Measurements from ENCODE around the gene ATP13A1.
"Not testable (repeated sequence)": the region's sequence is repeated elsewhere in the genome, so short reads cannot be mapped to it uniquely, and the experiment has no call there.

ATP13A1 gene

GRCh38 chr19:19663256-19664120 lies at the start of gene ATP13A1:
Gene ATP13A1 (minus strand): TSS chr19:19663676. CDS start chr19:19663666, 10 bp downstream.
- TF ChIP-seq, protein P1, sequence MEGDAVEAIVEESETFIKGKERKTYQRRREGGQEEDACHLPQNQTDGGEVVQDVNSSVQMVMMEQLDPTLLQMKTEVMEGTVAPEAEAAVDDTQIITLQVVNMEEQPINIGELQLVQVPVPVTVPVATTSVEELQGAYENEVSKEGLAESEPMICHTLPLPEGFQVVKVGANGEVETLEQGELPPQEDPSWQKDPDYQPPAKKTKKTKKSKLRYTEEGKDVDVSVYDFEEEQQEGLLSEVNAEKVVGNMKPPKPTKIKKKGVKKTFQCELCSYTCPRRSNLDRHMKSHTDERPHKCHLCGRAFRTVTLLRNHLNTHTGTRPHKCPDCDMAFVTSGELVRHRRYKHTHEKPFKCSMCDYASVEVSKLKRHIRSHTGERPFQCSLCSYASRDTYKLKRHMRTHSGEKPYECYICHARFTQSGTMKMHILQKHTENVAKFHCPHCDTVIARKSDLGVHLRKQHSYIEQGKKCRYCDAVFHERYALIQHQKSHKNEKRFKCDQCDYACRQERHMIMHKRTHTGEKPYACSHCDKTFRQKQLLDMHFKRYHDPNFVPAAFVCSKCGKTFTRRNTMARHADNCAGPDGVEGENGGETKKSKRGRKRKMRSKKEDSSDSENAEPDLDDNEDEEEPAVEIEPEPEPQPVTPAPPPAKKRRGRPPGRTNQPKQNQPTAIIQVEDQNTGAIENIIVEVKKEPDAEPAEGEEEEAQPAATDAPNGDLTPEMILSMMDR (IDR thresholded peaks at IDR 0.05), result peak; percentile 46
- Histone ChIP-seq H3K4me3 (ENCODE audit: low read depth in 1 of 2, low read length in 1 of 2) (peak within 1 kb of the TSS; percentile 96 to 99), H3K4me1 (ENCODE audit: control insufficient read depth in 1 of 2, insufficient read depth in 1 of 2, low read depth in 1 of 2, low read length in 1 of 2) (peaks cover 31 to 33% of the 10 kb centered on the region in 2 experiments), H3K36me3 (peaks cover 15% of the 10 kb centered on the region), H3K27ac (peak within 1 kb of the TSS; percentile 97), H3K9me3 (no peaks in the 10 kb centered on the region), H3K27me3 (no peaks in the 10 kb centered on the region)

DNA sequence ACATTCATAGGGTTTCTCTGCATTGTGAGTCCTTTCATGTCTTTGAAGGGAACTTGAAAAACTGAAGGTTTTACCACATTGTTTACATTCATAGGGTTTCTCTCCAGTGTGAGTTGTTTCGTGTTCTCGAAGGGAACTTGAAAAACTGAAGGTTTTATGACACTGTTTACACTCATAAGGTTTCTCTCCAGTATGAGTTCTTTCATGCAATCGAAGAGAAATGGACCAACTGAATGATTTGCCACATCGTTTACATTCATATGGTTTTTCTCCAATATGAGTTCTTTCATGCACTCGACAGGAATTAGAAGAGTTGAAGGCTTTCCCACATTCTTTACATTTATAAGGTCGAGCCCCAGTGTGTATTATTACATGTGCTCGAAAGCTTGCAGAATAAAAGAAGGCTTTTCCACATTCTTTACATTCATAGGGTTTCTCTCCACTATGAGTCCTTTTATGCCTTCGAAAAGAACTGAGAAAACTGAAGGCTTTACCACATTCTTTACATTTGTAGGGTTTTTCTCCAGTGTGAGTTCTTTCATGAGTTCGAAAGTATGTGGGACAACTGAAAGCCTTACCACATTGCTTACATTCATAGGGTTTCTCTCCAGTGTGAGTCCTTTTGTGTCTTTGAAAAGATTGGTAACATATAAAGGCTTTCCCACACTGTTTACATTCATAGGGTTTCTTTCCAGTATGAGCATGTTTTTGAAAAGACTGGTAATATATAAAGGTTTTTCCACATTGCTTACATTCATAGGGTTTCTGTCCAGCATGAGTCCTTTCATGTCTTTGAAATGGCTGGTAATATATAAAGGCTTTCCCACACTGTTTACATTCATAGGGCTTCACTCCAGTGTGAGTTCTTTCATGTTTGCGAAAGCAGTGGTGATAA lies 48.7 kb upstream of the ATP13A1 start:
- no peaks in the 10 kb centered on the region for H3K4me1 ChIP-seq (ENCODE audit: control insufficient read depth in 1 of 2, insufficient read depth in 1 of 2, low read depth in 1 of 2, low read length in 1 of 2)
- H3K27me3 ChIP-seq, result no peaks in the 10 kb centered on the region
- no peak overlapping the region for H3K4me3 ChIP-seq (ENCODE audit: low read depth in 1 of 2, low read length in 1 of 2)
- H3K9me3 ChIP-seq, result peaks cover 86% of the 10 kb centered on the region
- H3K36me3 ChIP-seq, result peaks cover 11% of the 10 kb centered on the region
- H3K27ac ChIP-seq, result no peak overlapping the region
- TF ChIP-seq, protein P1 (IDR thresholded peaks at IDR 0.05), result no peak

DNA sequence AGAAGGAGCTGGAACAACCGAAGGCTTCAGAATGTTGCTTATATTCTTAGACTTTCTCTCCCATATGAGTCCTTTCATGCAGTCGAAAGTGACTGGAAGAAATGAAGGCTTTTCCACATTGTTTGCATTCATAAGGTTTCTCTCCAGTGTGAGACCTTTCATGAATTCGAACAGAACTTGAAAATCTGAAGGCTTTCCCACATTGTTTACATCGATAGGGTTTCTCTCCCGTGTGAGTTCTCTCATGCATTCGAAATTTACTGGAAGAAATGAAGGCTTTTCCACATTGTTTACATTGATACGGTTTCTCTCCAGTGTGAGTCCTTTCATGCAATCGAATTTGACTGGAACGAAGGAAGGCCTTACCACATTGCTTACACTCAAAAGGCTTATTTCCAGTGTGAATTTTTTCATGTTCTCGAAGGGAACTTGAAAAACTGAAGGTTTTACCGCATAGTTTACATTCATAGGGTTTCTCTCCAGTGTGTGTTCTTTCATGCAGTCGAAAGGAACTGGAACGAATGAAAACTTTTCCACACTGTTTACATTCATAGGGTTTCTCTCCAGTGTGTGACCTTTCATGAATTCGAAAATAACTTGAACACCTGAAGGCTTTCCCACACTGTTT lies 47.9 kb upstream of the ATP13A1 start:
- TF ChIP-seq, protein P1 (IDR thresholded peaks at IDR 0.05), result no peak
- H3K27me3 ChIP-seq, result no peaks in the 10 kb centered on the region
- no peaks in the 10 kb centered on the region for H3K4me1 ChIP-seq (ENCODE audit: control insufficient read depth in 1 of 2, insufficient read depth in 1 of 2, low read depth in 1 of 2, low read length in 1 of 2)
- no peak overlapping the region for H3K4me3 ChIP-seq (ENCODE audit: low read depth in 1 of 2, low read length in 1 of 2)
- peaks cover 83% of the 10 kb centered on the region for H3K9me3 ChIP-seq
- H3K27ac ChIP-seq, result no peak overlapping the region
- peaks cover 11% of the 10 kb centered on the region for H3K36me3 ChIP-seq

GRCh38 chr19:19710506-19710905 lies 47.0 kb upstream of the ATP13A1 start:
- H3K4me3 ChIP-seq (ENCODE audit: low read depth in 1 of 2, low read length in 1 of 2), result no peak overlapping the region
- no peaks in the 10 kb centered on the region for H3K27me3 ChIP-seq
- H3K4me1 ChIP-seq (ENCODE audit: control insufficient read depth in 1 of 2, insufficient read depth in 1 of 2, low read depth in 1 of 2, low read length in 1 of 2), result no peaks in the 10 kb centered on the region
- TF ChIP-seq, protein P1 (IDR thresholded peaks at IDR 0.05), result no peak
- H3K36me3 ChIP-seq, result peaks cover 11% of the 10 kb centered on the region
- H3K27ac ChIP-seq, result no peak overlapping the region
- peaks cover 74% of the 10 kb centered on the region for H3K9me3 ChIP-seq

- Histone ChIP-seq H3K9me3 (peaks cover 24% of the 10 kb centered on the region), H3K4me1 (ENCODE audit: control insufficient read depth in 1 of 2, insufficient read depth in 1 of 2, low read depth in 1 of 2, low read length in 1 of 2) (no peaks in the 10 kb centered on the region), H3K4me3 (ENCODE audit: low read depth in 1 of 2, low read length in 1 of 2) (no peak overlapping the region), H3K27ac (no peak overlapping the region), H3K27me3 (no peaks in the 10 kb centered on the region), H3K36me3 (no peaks in the 10 kb centered on the region)
- TF ChIP-seq, protein P1 (IDR thresholded peaks at IDR 0.05), result no peak
These were observed 41.4 kb upstream of the ATP13A1 start for GRCh38 chr19:19704836-19705235.

DNA sequence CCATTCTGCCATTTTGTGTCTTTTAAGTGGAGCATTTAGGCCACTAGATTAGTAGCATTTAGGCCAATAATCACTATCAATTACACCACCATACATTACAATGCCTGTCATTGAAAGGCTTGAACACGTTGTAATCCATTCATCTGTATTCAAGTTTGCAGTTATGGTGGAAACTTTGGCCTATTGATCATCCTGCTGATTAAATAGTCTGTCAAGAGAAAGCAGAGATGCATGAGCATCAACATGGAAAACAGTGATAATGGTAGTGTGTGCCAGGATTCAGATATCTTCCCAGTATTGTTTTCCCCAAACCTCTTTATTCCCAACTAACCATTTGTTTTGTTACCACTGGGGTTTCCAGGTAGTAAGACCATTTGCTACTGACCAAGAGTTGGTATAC lies 37.0 kb upstream of the ATP13A1 start:
- H3K27ac ChIP-seq; H3K4me3 ChIP-seq (ENCODE audit: low read depth in 1 of 2, low read length in 1 of 2); H3K27me3 ChIP-seq; H3K36me3 ChIP-seq; H3K4me1 ChIP-seq (ENCODE audit: control insufficient read depth in 1 of 2, insufficient read depth in 1 of 2, low read depth in 1 of 2, low read length in 1 of 2); H3K9me3 ChIP-seq: not testable (repeated sequence)

All from neutrophil (primary cell).